Hematopoietic multipotent progenitor cell treated with erythropoietin and hydrocortisone succinate and interleukin-3 and kit ligand, for 15 days (in vitro differentiated cells): ENCODE results near the gene STX4.
"Not testable (repeated sequence)": the region's sequence is repeated elsewhere in the genome, so short reads cannot be mapped to it uniquely, and the experiment has no call there.

Experiments
- DNase-seq: peaks from one replicate; pipeline ENCODE4 v3.0.0-alpha.2; 2015; ENCODE audit warnings: low spot score

The STX4 gene

DNA sequence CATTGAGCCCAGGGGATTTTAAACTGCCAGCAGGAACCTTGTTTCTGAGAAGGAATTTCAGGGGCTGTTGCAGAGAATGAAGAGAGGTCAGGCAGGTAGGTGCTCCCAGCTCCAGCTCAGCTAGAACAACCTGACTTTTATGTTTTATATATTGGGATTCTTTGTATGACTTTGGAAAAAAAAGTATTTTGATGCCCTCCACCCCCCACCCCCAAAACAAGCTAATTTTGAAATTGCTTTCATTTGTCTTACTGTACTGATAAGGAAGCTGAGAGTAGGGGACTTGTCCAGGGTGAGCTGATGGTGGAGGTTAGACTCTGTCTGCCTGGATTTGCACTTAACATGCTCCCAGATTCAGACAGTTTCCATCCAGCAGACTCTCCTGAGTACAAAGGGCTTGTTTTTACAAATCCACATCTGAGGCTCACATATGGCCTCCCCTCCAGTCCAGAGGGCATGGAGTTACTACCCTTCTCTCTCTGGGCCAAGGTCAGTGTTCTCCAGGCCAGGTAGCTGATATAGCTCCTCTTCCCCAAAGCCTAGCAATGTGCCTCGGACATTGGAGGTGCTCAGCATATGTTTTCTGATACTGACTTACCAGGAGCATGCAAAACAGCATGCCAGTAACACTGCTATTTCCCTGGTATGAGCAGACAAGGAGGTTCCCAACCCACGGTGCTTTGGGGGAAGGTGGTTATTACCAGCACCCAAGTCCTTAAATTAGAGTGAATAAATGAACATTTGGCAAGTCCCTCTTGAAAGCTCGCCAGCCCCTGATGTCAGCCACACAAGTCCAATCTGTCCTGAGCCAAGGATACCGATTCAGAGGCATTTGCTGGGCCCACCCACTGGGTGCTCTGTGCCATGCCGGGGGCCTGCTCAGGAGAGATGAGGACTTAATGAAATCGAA, 34.3 kb upstream of the STX4 start:
- DNase-seq, result no peak

DNA sequence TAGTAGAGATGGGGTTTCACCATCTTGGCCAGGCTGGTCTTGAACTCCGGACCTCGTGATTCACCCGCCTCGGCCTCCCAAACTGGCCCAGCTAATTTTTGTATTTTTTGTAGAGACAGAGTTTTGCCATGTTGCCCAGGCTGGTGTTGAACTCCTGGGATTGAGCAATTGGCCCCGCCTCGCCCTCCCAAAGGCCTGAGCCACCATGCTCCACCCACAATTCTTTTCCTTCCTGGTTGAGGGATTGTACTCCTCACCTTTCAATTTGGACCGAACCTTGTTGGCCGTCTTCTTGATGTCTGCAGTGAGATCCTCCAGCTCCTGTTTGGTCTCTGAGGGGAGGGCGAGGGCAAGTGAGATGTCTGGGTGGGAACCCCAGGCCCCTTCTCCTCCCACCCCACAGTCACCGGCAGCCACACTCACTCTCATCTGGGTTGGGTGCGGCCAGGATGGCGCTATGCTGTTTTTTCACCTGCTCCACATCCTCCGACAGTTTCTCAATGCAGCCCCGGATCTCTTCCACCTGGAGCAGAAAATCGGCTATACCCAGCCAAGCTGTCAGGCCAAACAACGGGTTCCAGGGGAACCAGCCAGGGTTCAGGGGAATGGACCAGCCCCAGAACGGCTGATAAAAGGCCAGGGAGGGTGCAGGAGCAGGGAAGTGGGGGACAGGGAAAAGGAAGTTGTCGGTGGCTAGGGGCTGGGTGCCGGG, 32.5 kb upstream of the STX4 start:
- DNase-seq, result no peak

DNA sequence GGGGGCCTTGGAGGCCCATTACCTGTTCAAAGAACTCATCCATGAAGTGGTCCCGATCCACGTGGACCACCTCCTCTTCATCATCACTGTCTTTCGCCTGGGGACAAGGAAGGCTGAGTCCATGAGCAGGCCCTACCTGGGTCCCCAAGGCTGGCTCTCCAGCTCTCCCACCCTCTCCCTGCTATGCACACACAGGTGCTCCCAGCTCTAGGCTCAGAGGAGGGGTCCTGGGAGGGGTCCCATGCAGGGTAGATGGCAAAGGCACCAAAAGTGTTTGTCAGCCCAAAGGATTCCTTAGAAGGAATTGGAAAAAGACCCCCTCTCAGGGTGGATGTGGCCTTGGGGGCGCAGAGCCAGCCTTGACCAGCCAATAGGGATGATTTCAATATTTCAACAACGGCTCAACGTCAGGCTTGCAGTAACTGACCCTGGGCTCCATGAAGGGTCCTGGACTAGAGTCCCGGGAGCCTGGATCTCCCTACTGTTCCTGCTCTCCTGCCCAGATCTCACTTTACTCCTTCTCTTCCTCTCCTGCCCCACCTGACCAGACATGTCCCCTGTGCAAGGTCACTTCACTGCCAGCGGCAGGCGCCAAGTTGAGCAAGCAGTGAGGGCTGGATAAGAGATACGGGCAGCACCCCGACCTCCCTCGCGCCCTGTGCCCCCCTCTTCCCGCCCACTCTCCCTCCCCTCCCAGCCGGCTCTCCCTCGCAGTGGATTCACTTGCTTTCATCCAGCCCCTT, 31.7 kb upstream of the STX4 start:
- DNase-seq, result peak; percentile 40

DNA sequence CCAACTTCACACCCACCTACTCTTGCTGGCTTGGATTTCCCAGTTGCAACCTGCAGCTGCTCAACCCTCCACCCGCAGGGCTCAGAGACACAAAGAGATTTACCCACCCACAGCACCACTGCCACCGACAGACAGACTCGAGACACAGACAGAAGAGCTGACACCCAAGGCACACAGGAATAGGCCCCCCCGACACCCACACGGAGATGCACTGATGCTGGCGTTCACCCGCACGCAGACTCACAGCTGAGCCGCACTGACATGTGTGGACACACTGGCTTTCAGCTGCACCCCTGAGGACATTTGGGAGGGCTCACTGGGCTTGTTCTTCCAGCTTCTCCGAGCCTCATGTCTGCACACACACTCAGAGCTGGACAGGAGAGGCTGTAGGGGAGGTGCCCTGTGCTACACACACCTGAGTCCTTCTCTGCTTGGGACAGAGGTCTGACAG, 31.1 kb upstream of the STX4 start:
- no peak for DNase-seq

DNA sequence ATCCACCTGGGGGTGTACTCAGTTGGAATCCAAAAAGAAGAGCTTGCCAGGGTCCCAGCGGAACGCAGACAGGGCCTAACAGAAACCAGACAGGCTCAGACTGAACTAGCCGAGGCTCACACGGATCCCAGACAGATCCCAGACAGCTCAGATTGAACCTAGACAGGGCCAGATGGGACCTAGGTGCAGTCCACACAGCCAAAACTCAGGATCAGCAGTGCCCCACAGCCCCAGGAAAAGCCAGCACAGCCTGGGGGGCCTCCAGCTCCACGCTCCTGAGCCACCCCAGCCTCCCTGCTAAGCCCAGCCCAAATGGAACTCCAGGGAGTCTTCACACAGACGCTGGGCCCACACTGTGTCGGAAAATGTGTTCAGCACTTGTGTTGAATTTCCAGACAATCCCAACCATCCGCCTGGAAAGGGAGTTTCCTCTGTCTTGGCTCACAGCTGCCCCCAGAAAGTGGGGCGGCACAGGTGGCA, 30.5 kb upstream of the STX4 start:
- no peak for DNase-seq

DNA sequence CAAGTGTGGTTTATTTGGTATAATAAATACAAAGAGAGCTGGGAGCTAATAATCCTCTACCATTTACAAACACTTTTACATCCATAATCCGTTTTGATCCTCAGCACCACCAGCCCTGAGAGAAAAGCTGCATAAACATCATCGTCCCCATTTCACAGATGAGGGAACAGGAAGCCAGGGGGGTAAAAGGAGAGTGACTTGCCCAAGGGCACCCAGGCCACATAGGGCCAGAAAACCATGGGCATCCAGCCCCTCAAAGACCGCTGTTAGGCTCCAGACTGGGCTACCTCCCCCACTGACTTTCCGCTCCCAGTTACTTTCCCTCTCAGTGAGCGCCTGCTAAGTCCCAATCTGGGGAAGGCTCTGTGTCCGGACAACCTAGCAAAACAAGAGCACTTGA, 29.6 kb upstream of the STX4 start:
- DNase-seq, result no peak

DNA sequence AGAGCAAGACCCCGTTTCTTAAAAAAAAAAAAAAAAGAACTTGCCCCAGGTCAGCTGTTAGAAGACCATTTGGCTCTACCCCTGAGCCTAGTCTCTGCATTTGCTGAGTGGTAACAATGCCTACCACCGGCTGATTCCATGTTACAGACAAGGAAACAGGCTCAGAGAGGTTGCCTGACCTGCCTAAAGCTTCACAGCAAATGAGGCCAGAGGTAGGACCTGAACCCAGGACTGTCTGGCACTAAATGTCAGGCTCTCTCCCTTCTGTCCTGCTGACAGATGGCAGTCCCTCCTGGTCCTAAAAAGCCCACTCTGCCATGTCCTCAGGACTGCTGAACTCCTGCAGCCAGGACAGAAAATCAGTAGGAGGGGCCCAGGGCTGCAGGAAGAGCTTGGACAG, 28.7 kb upstream of the STX4 start:
- DNase-seq, result no peak

DNA sequence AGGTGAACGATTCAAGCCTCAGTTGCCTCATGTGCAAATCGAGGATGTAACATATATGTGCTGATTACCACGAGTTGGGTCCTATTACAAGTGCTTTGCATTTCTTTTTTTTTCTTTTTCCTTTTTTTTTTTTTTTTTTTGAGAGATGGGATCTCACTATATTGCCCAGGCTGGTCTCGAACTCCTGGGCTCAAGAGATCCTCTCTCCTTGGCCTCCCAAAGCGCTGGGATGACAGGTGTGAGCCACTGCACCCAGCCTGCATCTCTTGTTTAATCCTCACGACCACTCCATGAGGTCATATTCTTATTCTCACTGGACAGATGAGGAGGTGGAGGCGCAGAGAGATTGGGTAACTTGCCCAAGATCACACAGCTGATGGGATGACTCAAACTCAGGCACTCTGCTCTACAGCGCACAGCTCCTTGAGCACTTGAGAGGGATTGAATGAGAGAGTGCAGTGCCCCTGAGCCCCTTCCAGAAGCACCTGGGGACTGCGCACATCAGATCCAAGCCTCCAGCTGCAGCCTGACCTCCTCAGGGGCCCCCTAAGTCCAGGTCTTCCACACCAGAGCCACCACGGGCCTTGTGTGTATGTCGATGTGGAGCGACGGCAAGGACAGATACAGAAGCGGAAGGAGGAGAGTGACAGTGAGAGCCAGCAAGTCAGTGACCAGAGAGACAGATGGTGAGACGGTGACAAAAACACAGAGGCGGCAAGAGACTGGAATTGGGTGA, 27.8 kb upstream of the STX4 start:
- DNase-seq, result no peak

DNA sequence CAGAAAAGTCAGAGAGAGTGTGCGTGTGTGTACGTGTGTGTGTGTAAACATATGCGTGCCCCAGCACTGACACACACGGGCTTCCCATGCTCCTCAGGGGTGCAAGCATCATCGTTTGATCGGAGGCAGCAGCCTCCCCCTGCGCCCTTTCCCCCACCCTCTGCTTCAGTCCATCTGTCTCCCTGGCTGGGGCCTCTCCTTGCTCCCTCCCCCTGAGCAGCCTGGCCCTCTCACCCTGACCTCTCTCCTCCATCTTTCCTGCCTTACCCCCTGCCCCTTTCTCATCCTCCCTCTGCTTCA, 27.3 kb upstream of the STX4 start:
- no peak for DNase-seq

DNA sequence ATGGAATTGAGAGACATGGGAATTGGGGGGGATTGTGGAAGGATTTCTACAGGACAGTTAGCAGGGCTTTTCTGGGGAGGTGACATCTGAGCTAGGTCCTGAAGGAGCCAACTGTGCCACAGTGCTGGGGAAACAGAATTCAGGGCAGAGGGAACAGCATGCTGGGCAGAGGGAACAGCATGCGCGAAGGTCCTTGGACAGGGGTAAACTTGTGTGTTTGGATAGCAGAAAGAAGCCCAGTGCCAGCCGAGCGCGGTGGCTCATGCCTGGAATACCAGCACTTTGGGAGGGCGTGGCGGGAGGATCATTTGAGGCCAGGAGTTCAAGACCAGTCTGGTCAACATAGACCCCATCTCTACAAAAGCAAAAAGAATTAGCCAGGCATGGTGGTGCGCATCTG, 26.8 kb upstream of the STX4 start:
- no peak for DNase-seq

DNA sequence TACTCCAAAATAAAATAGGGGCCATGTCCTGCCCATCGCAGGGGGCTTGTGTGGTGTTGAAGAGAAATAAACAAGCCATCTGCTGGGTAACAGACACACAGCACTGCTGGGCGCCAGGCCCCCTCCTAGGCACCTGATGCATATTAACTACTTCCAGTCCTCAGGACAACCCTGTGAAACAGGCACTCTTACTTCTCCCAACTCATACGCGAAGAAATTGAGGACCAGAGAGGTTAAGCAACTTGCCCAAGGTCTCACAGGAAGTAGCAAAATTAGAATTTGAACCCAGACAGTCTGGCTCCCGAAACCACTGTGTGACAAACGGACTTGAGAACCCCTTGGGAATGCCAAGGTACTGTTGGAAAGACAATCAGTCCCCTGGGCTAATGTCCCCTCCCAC, 25.7 kb upstream of the STX4 start:
- DNase-seq, result no peak

DNA sequence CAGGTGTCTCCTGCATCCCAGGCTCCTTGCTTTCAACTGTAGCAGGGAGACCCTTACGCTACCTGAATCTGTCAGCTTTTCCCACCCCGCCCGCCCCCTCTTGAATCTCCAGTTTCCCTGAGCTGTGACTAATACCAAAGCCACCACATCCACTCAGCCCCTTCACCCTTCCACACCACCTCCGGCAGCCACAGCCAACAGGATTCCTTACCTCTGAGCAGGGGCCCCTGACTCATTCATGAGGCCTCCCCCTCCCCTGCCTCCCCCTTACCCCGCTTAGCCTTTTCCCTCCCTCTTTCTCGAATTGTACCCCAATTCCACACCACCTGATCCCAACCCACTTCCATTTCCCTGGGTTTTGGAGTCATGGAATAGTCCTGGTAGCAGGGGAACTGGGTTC, 25.2 kb upstream of the STX4 start:
- no peak for DNase-seq

DNA sequence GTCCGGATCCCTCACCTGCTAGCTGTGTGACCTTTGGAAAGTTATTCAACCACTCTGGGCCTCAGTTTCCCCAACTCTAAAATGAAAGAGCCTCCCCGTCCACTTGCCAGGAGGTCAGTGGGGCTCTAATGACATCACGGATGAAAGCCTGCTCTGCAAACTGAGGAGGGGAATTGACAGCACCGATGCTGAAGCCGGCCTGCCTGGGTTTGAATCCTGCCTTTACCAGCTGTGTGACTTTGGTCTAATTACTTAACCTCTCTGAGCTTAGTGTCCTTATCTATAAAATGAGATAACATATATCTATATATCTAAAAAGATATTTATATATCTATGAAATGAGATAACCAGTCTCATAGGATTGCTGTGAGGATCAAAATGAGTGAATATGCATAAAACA, 24.8 kb upstream of the STX4 start:
- no peak for DNase-seq

DNA sequence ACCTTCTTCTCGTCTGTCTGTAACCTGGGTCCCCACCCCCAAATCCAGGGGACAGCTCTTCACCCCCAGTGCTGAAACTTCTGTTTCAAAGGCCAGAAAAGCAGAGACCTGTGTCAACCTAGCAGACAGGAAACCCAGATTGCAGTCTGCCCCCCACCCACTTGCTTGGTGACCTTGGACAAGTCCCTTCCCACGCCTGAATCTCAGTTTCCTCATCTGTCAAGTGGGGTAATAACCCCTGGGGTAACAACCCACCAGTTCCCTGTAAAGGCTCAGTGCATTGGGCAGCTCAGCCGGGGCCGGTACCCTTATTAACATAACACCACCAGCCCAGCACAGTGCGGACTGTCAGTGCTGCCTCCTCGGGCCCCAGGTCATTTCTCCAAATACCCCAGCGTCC, 24.2 kb upstream of the STX4 start:
- DNase-seq, result no peak

DNA sequence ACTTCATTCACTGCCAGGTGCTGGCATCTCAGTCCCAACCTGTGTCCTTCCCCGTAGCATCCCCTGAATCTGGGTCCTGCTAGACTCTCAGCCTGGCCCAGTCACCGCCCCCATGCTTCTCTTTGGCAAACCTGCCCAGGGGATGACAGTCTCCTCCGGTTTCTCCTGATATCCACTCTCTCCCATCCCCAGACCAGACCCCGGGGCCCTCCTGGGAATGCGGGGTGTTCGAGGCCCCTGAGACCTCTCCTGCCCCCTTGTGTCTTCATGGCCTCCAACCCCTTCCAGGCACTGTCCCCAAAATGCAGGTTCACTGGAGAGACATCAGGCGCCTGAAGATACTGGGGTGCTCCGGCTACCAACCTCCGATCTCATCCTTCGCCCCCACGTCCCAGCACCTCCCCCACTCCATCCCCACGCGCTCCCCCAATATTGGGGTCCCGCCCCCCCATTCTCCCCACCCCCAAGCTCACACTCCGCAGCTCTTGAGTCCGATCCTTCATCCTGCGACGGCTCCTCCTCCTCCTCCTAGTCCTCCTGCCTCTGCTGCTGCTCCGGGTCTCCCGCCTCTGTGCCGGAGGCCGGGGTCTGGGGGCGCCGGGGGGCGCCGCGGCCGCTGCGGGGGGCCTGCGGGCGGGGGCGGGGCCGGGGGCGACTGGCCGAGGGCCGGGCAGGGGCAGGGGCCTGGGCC, 23.3 kb upstream of the STX4 start:
- DNase-seq, result no peak

DNA sequence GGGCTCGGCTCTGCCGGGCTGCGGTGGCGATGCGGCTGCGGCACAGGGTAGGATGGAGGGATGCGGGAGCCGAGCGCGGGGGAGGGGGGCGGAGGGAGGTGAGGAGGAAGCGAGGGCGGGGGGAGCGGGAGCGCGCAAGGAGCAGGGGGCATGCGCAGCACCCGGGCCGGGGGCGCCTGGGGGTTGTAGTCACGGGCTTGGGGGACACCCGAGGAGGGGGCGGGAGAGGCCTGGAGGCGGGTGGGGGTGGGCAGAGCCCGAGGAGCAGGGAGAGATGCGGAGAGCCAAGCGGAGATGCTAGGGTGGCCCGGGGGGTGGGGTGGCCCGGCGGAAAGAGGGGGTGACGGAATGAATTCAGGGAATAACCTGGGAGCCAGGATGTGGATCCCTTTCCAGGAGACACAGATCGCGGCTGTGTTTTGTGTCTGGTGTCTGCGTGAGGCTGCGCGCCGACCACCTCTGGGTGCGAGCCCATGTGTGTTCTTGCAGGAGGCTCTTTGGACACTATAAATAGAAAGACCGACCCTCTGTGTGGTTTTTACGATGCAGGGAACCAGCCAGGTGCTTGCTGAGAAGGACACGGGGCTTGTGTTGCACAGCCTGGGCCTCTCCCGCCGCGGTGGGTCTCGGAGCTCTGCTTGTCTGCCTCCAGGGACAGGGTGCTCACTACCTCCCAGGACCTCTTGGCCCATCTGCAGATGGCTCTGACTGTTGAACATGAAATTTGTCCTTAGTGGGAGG, 22.6 kb upstream of the STX4 start, which contains the start of gene STX1B:
STX1B (minus strand) TSS at position 54 of the 741 bp plus-strand sequence. CDS start 242 bp downstream, outside the sequence.
- DNase-seq, result no peak

DNA sequence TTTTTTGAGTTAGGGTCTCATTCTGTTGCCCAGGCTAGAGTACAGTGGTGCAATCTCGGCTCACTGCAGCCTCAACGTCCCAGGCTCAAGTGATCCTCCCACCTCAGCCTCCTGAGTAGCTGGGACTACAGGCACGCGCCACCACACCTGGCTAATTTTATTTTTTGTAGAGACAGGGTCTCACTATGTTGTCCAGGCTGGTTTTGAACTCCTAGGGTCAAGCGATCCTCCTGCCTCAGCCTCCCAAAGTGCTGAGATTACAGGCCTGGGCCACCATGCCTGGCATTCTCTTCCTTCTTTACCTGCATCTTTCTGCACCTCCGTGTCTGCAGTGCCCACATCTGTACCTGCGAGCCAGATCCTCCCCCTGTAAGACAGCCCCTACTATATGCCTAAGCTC, 21.5 kb upstream of the STX4 start:
- DNase-seq, result not testable (repeated sequence)

DNA sequence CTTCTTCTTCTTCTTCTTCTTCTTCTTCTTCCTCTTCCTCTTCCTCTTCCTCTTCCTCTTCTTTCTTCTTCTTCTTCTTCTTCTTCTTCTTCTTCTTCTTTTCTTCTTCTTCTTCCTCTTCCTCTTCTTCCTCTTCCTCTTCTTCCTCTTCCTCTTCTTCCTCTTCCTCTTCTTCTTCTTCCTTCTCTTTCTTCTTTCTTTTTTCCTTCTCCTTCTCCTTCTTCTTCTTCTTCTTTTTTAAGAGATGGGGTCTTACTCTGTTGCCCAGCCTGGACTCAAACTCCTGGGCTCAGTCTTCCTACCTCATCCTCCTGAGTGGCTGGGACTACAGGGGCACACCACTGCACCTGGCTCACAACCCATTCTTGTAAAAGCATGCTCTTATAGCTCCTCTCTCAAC, 20.1 kb upstream of the STX4 start:
- DNase-seq, result not testable (repeated sequence)

DNA sequence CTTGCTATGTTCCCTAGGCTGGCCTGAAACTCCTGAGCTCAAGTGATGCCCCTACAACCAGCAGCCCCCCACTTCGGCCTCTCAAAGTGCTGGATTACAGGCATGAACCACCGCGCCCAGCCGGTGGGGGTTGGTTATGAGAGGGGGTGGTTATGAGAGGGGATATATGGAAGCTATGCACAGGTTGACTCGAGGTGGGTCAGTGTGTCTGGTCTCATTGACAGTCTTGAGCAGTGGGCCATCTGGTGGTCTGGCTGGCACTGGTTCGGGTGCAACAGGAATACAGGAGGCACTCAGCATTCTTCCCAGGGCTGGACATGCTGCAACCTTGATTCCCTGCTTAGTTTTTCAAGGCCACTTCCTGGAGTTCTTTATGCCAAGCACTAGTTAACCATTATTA, 17.3 kb upstream of the STX4 start:
- no peak for DNase-seq

DNA sequence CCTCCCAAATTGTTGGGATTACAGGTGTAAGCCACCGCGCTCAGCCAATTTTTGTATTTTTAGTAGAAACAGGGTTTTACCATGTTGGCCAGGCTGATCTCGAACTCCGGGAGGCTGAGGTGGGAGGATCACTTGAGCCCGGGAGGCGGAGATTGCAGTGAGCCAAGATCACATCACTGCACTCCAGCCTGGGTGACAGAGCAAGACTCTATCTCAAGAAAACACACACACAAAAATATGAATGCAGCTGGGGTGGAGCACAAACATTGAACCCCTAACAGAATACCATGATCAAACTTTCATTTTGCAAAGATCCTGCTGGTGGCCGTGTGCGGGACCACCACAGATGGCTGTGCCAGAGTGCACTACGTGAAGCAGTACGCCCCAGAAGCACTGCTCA, 15.6 kb upstream of the STX4 start:
- DNase-seq, result peak; percentile 76

DNA sequence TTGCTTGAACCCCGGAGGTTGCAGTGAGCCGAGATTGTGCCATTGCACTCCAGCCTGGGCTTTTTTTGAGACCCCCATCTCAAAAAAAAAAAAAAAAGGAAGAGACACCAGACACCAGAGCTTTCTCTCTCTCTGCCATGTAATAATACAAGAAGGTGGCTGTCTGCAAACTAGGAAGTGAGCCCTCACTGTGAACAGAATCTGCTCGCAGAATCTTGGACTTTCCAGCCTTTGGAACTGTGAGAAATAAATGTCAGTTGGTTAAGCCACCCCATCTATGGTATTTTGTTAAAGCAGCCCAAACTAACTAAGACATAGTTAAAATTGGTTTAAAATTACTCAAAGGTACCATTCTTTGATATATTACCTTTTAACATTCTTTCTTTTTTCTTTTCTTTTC, 12.8 kb upstream of the STX4 start:
- no peak for DNase-seq
